ENCODE results near the gene SLC35B2.
A peak's percentile ranks its signal among the peaks of the same experiment; 100 is the strongest.

Gene SLC35B2

GRCh38 chr6:44235891-44236516 lies 21.3 kb downstream of the SLC35B2 start:
- H3K36me3 ChIP-seq (ENCODE audit: control insufficient read depth, insufficient read depth, low read length), result no peaks in the 10 kb centered on the region
- no peak overlapping the region for H3K4me2 ChIP-seq (ENCODE audit: low read length)
- no peaks in the 10 kb centered on the region for H3K9me3 ChIP-seq (ENCODE audit: control insufficient read depth, low read length)
- H3K27ac ChIP-seq, result no peak overlapping the region
- H3K27me3 ChIP-seq (ENCODE audit: control insufficient read depth, insufficient read depth, low read length), result no peaks in the 10 kb centered on the region
- H3K9ac ChIP-seq, result no peak overlapping the region
- no peak overlapping the region for H3K4me3 ChIP-seq (ENCODE audit: low read depth, low read length)
- no peaks in the 10 kb centered on the region for H3K79me2 ChIP-seq
- peaks cover 30% of the 10 kb centered on the region for H3K4me1 ChIP-seq
- no peak overlapping the region for H2AFZ ChIP-seq
- no peak for TF ChIP-seq CTCF (IDR thresholded peaks at IDR 0.05)

- H3K27me3 ChIP-seq (ENCODE audit: control insufficient read depth, insufficient read depth, low read length), result no peaks in the 10 kb centered on the region
- peak overlapping the region; percentile 57 for H3K27ac ChIP-seq
- no peak for TF ChIP-seq CTCF (IDR thresholded peaks at IDR 0.05)
- H3K79me2 ChIP-seq, result no peaks in the 10 kb centered on the region
- no peak overlapping the region for H3K4me3 ChIP-seq (ENCODE audit: low read depth, low read length)
- no peaks in the 10 kb centered on the region for H3K9me3 ChIP-seq (ENCODE audit: control insufficient read depth, low read length)
- H2AFZ ChIP-seq, result peak overlapping the region; percentile 75
- H3K4me1 ChIP-seq, result peaks cover 30% of the 10 kb centered on the region
- no peaks in the 10 kb centered on the region for H3K36me3 ChIP-seq (ENCODE audit: control insufficient read depth, insufficient read depth, low read length)
- H3K9ac ChIP-seq, result no peak overlapping the region
- no peak overlapping the region for H3K4me2 ChIP-seq (ENCODE audit: low read length)
Measured at GRCh38 chr6:44235269-44235668, 22.1 kb downstream of the SLC35B2 start.

DNA sequence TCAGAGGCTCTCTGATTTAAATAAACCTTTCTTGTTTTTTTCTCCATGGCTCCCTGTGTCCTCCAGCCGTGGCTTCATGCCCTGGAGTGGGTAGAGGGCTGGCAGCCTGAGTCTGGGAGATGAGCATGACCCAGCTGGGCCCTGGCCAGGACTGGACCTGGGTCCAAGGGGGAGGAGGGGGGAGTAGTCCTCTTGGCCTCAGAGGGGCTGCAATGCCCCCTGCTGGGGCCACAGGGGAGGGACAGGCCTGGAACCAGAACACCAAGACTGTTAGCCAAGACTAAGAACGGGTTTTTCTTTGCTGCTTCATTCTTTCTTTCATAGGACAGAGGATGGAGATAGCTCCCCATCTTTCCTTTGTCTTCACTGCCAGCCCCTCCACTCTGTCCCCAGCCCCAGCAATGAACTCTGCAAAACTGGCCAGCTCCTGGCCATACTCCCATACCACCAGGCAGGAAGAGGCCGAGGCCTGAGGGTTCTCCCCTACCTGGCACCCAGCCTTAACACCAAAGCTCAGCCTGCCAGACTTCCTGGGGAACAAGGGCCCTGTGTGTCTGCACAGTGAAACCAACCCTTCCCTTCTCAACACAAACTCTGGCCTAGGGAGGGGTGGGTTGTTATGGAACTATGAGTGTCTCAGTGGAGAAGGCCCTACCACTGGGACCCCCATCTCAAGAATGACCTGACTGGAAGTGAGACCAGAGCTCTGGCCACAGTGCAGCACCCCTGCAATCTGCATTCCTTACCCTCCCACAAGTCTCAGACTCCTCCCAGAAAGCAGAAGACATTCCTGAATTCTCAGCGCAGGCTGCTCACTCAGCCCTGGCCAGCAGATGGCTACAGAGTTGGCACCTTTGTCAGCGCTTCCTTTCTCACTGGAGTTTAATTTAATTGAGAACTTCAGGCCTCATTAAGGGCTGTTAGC lies 23.0 kb downstream of the SLC35B2 start:
- no peaks in the 10 kb centered on the region for H3K27me3 ChIP-seq (ENCODE audit: control insufficient read depth, insufficient read depth, low read length)
- H3K9me3 ChIP-seq (ENCODE audit: control insufficient read depth, low read length), result no peaks in the 10 kb centered on the region
- H3K4me2 ChIP-seq (ENCODE audit: low read length), result no peak overlapping the region
- H3K4me1 ChIP-seq, result peaks cover 30% of the 10 kb centered on the region
- H3K36me3 ChIP-seq (ENCODE audit: control insufficient read depth, insufficient read depth, low read length), result no peaks in the 10 kb centered on the region
- peak; percentile 71 for TF ChIP-seq CTCF (IDR thresholded peaks at IDR 0.05)
- H3K4me3 ChIP-seq (ENCODE audit: low read depth, low read length), result no peak overlapping the region
- H3K9ac ChIP-seq, result no peak overlapping the region
- peak overlapping the region; percentile 57 for H3K27ac ChIP-seq
- H3K79me2 ChIP-seq, result no peaks in the 10 kb centered on the region
- peak overlapping the region; percentile 75 for H2AFZ ChIP-seq

DNA sequence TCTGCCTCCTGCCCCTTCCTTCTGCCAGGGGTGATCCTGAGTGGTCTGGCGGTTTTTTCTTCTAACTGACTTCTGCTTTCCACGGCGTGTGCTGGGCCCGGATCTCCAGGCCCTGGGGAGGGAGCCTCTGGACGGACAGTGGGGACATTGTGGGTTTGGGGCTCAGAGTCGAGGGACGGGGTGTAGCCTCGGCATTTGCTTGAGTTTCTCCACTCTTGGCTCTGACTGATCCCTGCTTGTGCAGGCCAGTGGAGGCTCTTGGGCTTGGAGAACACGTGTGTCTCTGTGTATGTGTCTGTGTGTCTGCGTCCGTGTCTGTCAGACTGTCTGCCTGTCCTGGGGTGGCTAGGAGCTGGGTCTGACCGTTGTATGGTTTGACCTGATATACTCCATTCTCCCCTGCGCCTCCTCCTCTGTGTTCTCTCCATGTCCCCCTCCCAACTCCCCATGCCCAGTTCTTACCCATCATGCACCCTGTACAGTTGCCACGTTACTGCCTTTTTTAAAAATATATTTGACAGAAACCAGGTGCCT lies 23.7 kb downstream of the SLC35B2 start:
- Histone ChIP-seq H3K36me3 (ENCODE audit: control insufficient read depth, insufficient read depth, low read length) (no peaks in the 10 kb centered on the region), H3K9me3 (ENCODE audit: control insufficient read depth, low read length) (no peaks in the 10 kb centered on the region), H3K4me1 (peaks cover 30% of the 10 kb centered on the region), H3K79me2 (no peaks in the 10 kb centered on the region), H3K4me2 (ENCODE audit: low read length) (no peak overlapping the region), H3K27ac (peak overlapping the region; percentile 57), H3K27me3 (ENCODE audit: control insufficient read depth, insufficient read depth, low read length) (no peaks in the 10 kb centered on the region), H2AFZ (no peak overlapping the region), H3K9ac (no peak overlapping the region), H3K4me3 (ENCODE audit: low read depth, low read length) (no peak overlapping the region)
- no peak for TF ChIP-seq CTCF (IDR thresholded peaks at IDR 0.05)

Measured in parathyroid adenoma (tissue), 2 donors.